SK-N-DZ (cell line): ENCODE measurements around the gene CEP170B.
"Not testable (repeated sequence)": the region's sequence is repeated elsewhere in the genome, so short reads cannot be mapped to it uniquely, and the experiment has no call there.

Experiments used
- DNase-seq: peaks from one replicate; pipeline ENCODE4 v3.0.0-alpha.2; 2015; ENCODE audit warnings: low spot score

Gene CEP170B

GRCh38 chr14:104889375-104889757 is 24.3 kb downstream of the CEP170B start:
- no peak for DNase-seq

- DNase-seq: not testable (repeated sequence)
Measured at GRCh38 chr14:104890292-104890691, 25.2 kb downstream of the CEP170B start.

GRCh38 chr14:104891121-104891551 is 26.1 kb downstream of the CEP170B start:
- no peak for DNase-seq

DNA sequence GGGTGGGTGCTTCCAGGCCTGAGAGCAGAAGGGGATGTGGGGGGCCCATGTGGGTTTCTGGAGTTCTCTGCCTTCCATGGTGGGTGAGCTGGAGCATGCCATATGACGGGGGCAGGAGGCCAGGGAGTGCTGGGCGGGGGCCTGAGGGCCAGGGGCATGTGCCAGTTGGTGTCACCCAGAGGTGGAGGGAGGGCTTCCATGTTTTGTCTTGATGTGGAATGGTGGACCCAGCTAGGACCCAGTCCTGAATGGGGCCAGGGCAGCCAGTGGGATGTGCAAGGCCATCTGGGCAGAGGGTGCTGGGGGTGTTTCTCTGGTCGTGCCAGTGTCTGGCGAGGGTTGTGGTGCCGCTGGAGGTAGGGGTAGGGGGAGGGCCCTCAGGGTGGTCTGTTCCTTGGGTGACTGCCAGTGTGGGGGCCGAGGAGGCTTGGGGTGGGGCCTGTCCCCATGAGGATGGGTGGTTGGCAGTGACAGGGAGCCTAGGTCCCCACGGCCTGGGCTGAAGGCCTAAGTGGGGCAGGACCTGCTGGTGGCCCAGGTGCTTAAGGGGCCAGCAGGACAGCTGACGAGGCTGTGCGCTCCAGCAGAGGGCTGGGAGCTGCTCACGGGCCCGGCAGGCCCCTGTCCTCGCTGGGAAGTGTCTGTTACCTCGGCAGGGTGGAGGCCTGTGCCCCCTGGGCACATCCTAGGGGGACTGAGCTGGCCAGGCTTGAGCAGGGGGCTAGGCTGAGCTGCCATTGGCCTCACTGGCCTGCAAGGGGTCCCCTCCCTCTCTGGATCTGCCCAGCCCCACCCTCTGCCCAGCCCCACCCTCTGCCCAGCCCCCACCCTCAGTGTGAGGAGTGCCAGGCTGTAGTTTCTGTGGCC is 26.8 kb downstream of the CEP170B start:
- DNase-seq: no peak

GRCh38 chr14:104892531-104893434 is 27.7 kb downstream of the CEP170B start:
- DNase-seq: no peak

GRCh38 chr14:104893435-104894207 is 28.6 kb downstream of the CEP170B start:
- no peak for DNase-seq

- no peak for DNase-seq
Measured at GRCh38 chr14:104894331-104895206, 29.5 kb downstream of the CEP170B start.

DNA sequence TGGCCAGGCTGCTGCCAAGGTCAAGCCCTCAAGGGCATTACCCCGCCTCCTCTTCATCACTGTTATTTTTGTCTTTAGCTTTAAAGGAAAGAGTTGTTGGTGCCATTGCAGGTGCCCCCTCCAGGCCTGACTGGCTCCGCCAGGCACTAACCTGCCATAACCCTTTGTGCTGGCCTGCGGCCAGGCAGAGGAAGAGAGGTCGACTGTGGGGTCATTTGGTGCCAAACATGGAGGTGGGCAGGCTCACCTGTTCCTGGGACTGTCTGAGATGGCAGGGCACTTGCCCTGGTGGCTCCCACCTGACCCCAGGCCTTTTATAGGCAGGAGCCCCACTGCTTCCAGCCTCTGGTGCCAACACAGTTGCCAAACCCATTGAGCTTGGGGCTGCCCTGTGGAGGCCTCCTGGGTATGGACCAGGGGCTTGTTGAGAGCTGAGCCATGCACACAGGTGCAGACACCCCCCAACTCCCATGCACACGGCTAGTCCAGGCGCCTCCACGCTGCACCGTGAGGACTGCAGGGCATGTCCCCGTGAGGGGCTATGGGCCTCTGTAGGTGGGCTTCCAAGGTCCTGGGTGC is 30.2 kb downstream of the CEP170B start:
- DNase-seq: no peak

- no peak for DNase-seq
Measured at GRCh38 chr14:104895786-104896661, 31.0 kb downstream of the CEP170B start.

DNA sequence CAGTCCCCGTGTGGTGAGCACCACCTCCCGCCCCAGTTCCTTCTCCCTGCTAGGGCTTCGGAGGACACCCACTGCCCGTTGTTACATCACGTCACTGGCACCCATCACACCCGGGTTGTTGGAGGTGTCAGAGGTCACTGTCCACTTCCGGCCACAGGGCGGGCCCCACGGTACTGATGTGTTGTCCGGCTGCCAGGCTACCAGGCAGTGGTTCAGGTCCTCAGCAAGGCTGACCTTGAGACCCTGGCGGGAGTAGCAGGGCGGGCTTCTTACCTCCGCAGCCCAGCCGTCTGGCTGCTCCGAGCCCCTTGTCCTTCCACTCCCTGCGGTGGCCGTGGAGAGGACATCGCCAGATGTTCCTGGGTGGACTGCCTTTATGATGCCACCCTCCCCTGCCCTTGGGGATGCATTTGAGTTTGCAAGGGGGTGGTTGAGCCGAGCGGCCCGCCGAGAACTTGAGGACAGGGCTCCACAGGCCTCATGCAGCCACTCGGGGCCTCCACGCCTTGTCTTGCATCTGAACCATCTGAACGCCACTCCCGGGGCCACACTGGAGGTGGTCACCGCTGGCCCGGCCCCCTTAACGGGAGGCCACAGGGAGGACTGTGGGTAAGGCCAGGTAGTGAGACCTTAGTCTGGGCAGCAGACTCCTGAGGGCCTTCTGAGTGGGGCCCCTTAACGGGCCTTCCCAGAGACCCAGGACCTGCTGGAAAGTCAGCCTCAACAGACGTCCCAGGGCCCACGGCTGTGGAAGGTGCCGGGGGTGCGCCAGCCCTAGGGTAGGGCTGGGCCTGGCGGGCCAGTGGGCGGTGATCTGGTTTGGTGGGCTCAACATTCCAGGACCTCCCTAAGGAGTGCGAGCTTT is 32.5 kb downstream of the CEP170B start:
- DNase-seq: no peak

DNA sequence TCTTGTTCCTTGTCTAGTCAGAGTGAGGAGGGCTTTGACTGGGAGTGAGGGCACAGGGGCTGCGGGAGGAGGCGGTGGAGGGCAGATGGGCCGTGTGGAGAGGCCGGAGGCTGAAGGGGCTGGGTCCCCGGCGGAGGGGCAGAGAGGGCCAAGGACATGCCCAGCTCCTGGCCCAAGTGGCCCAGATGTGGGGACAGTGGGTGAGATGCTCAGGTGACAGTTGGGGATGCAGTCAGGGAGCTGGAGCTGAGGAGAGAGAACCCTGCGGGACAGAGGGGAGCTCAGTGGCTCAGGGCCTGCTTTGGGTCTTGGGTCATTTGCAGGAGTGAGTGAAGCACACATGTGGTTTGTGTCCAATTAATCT is 33.1 kb downstream of the CEP170B start:
- no peak for DNase-seq

- DNase-seq: no peak
Measured at GRCh38 chr14:104898870-104899510, 33.9 kb downstream of the CEP170B start.

DNA sequence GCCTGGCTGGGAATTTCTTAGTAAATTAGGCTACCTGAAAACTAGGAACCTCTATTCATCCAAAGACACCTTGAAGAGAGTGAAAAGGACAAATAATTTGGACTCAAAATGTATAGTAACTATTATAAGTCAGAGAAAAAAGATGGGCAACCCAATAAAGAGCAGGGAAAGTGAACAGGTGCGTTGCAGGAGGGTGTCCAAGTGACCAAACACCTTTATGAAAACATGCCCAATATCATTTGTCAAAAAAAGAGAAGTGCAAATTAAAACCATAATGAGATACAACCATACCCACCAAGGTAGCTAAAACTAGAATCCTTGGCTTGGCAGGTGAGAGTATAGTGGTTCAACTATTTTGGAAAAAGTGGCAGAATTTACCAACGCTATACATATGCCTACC is 34.7 kb downstream of the CEP170B start:
- DNase-seq: no peak

- DNase-seq: no peak
Measured at GRCh38 chr14:104900639-104901512, 35.8 kb downstream of the CEP170B start.

- DNase-seq: no peak
Measured at GRCh38 chr14:104903990-104904389, 38.9 kb downstream of the CEP170B start.

GRCh38 chr14:104904650-104905578 is 39.8 kb downstream of the CEP170B start:
- not testable (repeated sequence) for DNase-seq
